GM10266 (cell line): ENCODE measurements around the gene SERPINA10.

Experiments
- DNase-seq: peaks from one replicate; pipeline ENCODE4 v3.0.0; 2012; ENCODE audit errors: extremely low spot score
- TF ChIP-seq, protein P1 (sequence below): IDR thresholded peaks from 2 replicates; pipeline ENCODE4 v1.5.1; 2012; ENCODE audit warnings: mild to moderate bottlenecking, low read depth; ENCODE audit not compliant: control insufficient read depth, insufficient read depth; ENCODE audit errors: missing control alignments

The SERPINA10 gene

DNA sequence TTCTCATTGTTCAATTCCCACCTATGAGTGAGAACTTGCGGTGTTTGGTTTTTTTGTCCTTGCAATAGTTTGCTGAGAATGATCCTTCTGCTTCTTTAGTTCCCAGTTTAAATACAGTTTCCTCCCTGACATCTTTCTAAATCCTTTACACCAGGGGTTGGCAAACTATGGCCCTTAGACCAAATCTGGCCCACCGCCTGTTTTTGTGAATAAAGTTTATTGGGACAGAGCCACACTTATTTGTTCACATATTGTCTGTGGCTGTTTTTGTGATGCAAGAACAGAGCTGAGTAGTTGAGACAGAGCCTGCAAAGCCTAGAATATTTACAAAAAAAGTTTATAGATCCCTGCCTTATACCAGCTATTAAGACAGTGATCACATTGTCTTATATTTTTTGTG is 53.7 kb downstream of the SERPINA10 start:
- DNase-seq = no peak
- TF ChIP-seq, protein P1, sequence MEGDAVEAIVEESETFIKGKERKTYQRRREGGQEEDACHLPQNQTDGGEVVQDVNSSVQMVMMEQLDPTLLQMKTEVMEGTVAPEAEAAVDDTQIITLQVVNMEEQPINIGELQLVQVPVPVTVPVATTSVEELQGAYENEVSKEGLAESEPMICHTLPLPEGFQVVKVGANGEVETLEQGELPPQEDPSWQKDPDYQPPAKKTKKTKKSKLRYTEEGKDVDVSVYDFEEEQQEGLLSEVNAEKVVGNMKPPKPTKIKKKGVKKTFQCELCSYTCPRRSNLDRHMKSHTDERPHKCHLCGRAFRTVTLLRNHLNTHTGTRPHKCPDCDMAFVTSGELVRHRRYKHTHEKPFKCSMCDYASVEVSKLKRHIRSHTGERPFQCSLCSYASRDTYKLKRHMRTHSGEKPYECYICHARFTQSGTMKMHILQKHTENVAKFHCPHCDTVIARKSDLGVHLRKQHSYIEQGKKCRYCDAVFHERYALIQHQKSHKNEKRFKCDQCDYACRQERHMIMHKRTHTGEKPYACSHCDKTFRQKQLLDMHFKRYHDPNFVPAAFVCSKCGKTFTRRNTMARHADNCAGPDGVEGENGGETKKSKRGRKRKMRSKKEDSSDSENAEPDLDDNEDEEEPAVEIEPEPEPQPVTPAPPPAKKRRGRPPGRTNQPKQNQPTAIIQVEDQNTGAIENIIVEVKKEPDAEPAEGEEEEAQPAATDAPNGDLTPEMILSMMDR = no peak

DNA sequence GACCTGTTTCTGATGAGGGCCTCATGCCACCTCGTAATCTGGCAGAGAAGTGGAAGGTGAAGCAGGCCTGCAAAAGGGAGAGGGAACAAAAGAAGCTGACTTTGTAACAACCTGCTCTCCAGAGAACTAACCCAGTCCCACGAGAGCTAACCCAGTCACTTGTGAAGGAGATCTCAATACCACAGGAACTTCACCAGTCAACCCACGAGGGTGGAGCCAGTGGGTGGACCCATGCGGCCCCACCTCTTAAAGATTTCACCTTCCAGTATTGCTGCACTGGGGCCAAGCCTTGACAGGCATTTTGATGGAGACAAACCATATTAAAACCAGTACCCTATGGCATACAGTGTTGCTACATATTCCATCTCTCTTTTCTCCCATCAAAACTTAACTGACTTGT is 55.1 kb downstream of the SERPINA10 start:
- no peak for DNase-seq
- TF ChIP-seq, protein P1 = no peak

DNA sequence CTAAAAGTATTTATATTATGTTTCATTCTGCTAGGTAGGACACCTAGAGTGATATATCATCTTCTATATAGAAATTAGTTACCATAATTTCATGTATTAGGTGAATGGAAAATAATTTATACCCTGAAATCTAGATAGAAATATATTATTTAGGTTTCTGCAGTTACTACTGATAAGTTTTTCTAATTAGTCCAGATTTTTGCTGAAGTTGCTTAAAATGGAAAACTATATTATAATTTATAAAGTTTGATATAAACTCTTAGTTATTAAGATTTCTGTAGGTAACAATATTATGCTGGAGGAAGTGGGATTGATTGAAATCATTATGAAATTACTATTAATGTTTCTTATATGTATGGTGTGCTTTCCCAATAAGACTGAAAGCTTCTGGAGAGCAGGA is 56.0 kb downstream of the SERPINA10 start:
- TF ChIP-seq, protein P1 = no peak
- DNase-seq = no peak
